ENCODE measurements around the gene SIPA1. TPM values are rescaled to one million over a fixed set of nuclear protein-coding genes. Genes with fewer than 3 reads are reported as not detected.
"Not testable (repeated sequence)": the region's sequence is repeated elsewhere in the genome, so short reads cannot be mapped to it uniquely, and the experiment has no call there.

The SIPA1 gene
- total RNA-seq, 1 donor from 2014 or later, result 42.9 TPM

DNA sequence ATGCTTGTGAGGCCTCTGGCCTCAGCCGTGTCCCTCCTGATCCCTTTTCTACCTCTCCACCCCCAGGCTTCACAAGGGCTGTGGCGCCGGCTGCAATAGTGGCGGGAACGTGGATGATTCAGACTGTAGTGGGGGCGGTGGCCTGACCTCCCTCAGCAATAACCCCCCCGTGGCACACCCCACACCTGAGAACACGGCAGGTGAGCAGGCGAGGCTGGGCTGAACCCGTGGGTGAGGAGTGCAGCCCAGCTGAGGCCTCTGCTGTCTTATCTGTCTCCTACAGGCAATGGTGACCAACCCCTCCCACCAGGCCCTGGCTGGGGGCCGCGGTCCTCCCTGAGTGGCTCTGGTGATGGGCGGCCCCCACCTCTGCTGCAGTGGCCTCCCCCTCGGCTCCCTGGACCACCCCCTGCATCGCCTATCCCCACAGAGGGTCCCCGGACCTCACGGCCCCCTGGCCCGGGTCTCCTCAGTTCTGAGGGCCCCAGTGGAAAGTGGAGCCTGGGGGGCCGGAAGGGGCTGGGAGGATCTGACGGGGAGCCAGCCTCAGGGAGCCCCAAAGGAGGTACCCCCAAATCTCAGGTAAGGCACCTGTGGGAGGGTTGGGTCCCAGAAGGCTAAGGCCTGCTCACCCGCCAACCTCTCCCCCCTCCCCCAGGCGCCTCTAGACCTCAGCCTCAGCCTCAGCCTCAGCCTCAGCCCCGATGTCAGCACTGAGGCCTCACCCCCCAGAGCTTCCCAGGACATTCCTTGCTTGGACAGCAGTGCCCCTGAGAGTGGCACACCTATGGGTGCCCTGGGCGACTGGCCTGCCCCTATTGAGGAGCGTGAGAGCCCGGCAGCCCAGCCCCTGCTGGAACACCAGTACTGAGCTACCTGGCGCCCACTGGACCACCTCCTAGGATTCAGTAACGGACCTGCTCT, 1.5 kb upstream of the SIPA1 start:
- TF ChIP-seq, protein P1, sequence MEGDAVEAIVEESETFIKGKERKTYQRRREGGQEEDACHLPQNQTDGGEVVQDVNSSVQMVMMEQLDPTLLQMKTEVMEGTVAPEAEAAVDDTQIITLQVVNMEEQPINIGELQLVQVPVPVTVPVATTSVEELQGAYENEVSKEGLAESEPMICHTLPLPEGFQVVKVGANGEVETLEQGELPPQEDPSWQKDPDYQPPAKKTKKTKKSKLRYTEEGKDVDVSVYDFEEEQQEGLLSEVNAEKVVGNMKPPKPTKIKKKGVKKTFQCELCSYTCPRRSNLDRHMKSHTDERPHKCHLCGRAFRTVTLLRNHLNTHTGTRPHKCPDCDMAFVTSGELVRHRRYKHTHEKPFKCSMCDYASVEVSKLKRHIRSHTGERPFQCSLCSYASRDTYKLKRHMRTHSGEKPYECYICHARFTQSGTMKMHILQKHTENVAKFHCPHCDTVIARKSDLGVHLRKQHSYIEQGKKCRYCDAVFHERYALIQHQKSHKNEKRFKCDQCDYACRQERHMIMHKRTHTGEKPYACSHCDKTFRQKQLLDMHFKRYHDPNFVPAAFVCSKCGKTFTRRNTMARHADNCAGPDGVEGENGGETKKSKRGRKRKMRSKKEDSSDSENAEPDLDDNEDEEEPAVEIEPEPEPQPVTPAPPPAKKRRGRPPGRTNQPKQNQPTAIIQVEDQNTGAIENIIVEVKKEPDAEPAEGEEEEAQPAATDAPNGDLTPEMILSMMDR (IDR thresholded peaks at IDR 0.05; ENCODE audit: unreplicated experiment), result no peak

DNA sequence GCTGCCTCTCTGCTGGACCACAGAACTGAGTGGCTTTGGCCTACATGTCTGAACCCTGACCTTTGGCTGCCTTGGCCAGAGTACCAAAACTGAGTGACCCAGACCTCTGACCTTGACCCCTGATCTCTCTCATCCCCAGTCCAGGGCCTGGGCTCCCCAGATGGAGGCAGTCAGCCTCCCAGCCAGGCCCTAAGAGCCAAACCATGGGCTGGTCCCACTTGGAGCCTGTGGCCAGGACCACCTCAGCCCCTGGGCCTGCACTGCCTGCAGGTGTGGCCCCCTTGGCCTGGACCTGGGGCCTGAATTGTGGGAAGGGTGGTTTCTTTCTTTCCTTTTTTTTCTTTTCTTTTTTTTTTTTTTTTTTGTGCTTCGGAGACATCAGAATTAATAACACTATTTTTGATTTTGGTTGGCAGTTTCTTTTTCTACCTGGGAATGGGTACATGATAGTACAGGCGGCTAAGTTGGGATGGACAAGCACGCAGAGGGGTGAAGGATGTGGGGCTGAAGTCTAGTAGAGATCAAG, 806 bp upstream of the SIPA1 start:
- no peak for DNase-seq (ENCODE audit: low spot score in 2 of 2, unreplicated experiment in 2 of 2)
- Mint-ChIP-seq H3K4me1 (peaks cover 13% of the 10 kb centered on the region), H3K9me3 (no peaks in the 10 kb centered on the region), H3K27me3 (ENCODE audit: low read depth) (peaks cover 2% of the 10 kb centered on the region), H3K36me3 (peaks cover 9% of the 10 kb centered on the region), H3K4me3 (peak overlapping the region; percentile 33), H3K27ac (no peak overlapping the region)
- TF ChIP-seq, protein P1 (IDR thresholded peaks at IDR 0.05; ENCODE audit: unreplicated experiment), result no peak

More for the DNA sequence above, 1.5 kb upstream of the SIPA1 start:
- H3K4me3 Mint-ChIP-seq, result peak overlapping the region; percentile 33
- no peaks in the 10 kb centered on the region for H3K27me3 Mint-ChIP-seq (ENCODE audit: low read depth)
- peaks cover 10% of the 10 kb centered on the region for H3K4me1 Mint-ChIP-seq
- H3K9me3 Mint-ChIP-seq, result no peaks in the 10 kb centered on the region
- H3K27ac Mint-ChIP-seq, result no peak overlapping the region
- peaks cover 12% of the 10 kb centered on the region for H3K36me3 Mint-ChIP-seq
- no peak for DNase-seq (ENCODE audit: low spot score in 2 of 2, unreplicated experiment in 2 of 2)

DNA sequence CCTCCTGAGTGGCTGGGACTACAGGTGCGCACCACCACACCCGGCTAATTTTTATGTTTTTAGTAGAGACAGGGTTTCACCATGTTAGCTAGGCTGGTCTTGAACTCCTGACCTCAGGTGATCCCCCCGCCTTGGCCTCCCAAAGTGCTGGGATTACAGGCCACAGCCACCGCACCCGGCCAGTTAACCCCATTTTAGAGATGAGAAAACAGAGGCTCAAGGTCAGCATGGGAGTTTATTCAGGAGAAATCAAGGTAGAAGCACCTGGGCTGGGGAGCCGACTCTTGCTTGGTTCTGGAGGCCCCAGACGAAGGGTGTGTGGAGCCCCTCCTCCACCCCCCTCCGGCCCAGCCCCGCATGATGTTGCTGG, 1.3 kb downstream of the SIPA1 start:
- peaks cover 25% of the 10 kb centered on the region for H3K4me1 Mint-ChIP-seq
- H3K27me3 Mint-ChIP-seq (ENCODE audit: low read depth); DNase-seq (ENCODE audit: low spot score in 2 of 2, unreplicated experiment in 2 of 2); H3K9me3 Mint-ChIP-seq; H3K36me3 Mint-ChIP-seq: not testable (repeated sequence)
- H3K4me3 Mint-ChIP-seq, result peak overlapping the region; percentile 75
- H3K27ac Mint-ChIP-seq, result peak overlapping the region; percentile 92

DNA sequence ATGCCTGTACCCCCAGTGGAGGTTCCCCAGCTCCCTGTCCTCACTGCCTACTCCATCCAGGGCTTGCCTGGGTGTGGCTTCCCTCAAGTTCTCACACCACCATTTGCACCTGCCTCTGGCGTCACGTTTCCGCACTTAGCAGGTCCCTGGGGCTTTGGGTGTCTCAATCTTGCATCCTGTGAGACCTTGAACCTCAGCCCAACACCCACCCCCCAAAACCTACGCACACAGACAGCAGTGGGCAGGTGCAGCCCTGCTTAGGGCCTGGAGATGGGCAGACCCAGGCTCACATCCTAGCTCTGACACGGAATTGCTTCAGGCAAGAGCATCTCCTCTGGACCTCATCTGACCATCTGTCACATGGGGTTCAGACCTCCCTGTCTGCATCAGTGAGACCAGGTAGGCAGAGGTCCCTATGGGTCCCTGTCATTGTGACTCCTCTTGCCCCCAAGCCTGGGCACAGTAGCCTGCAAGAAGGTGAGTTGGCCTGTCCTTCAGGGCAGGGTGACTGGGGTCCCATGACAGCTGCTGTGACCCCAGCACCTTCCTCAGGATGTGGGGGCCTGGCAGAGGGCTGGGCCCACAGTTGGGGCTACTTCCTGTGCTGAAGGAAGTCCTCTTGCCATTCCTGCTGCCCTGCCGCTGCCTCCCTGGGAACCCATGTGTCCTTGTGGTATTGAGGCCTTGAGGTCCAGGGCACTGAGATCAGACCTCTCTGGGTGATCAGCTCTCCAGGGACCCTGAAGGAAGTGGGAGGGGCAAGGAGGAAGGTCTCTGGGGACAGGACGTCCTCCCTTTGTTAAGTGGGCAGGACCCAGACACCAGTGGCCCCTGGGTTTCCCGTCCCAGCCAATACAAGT, 2.0 kb downstream of the SIPA1 start:
- DNase-seq (ENCODE audit: low spot score in 2 of 2, unreplicated experiment in 2 of 2), result no peak
- peaks cover 30% of the 10 kb centered on the region for H3K4me1 Mint-ChIP-seq
- H3K27ac Mint-ChIP-seq, result no peak overlapping the region
- no peak overlapping the region for H3K4me3 Mint-ChIP-seq
- peaks cover 2% of the 10 kb centered on the region for H3K27me3 Mint-ChIP-seq (ENCODE audit: low read depth)
- peaks cover 7% of the 10 kb centered on the region for H3K36me3 Mint-ChIP-seq
- H3K9me3 Mint-ChIP-seq, result no peaks in the 10 kb centered on the region
- TF ChIP-seq, protein P1 (IDR thresholded peaks at IDR 0.05; ENCODE audit: unreplicated experiment), result no peak

DNA sequence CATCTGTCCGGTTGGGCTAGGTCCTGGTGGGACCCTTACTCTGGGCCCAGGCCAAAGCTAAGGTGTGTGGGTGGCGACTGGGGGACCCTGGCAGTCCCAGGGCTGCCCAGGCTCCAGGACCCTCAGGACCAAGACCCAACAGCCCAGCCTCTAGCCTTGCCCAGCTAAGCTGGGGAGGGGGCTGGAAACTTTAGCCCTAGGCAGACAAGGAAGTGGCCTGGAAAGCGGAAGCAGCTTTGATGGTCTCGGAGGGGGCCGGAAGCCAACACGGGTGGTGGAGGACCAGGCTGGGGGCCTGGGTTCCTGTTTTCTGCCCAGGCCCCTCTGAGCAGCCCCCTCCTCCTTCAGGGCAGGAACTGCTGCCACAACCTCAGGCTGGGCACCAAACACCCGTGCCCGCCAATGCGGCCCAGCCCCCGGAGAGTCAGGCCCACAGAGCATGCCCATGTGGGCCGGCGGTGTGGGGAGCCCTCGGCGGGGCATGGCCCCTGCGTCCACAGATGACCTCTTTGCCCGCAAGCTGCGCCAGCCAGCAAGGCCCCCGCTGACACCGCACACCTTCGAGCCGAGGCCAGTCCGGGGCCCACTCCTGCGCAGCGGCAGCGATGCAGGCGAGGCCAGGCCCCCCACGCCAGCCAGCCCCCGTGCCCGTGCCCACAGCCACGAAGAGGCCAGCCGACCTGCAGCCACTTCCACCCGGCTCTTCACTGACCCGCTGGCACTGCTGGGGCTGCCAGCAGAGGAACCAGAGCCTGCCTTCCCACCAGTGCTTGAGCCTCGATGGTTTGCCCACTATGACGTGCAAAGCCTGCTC, 2.8 kb downstream of the SIPA1 start:
- Mint-ChIP-seq H3K4me1 (peaks cover 35% of the 10 kb centered on the region), H3K27me3 (ENCODE audit: low read depth) (peaks cover 2% of the 10 kb centered on the region), H3K27ac (peak overlapping the region; percentile 39), H3K36me3 (peaks cover 6% of the 10 kb centered on the region), H3K9me3 (no peaks in the 10 kb centered on the region), H3K4me3 (no peak overlapping the region)
- TF ChIP-seq, protein P1 (IDR thresholded peaks at IDR 0.05; ENCODE audit: unreplicated experiment), result no peak
- no peak for DNase-seq (ENCODE audit: low spot score in 2 of 2, unreplicated experiment in 2 of 2)

All from mesothelial cell of epicardium (in vitro differentiated cells).